ENCODE results near the gene KCNS3.
A peak's percentile ranks its signal among the peaks of the same experiment; 100 is the strongest.

The KCNS3 gene

GRCh38 chr2:17879137-17879912 is 858 bp downstream of the KCNS3 start:
- Histone ChIP-seq H3K36me3 (replicated peaks) (no peaks in the 10 kb centered on the region), H3K4me3 (ENCODE audit: low read depth, low read length) (peak overlapping the region; percentile 81), H3K27me3 (replicated peaks) (peaks cover 31% of the 10 kb centered on the region), H3K27ac (no peak overlapping the region)
- DNase-seq = peak; percentile 27
- peak; percentile 53 for TF ChIP-seq CTCF (IDR thresholded peaks at IDR 0.05; ENCODE audit: low read depth, low read length, missing control alignments)
- in situ Hi-C loops (cut with HindIII; ENCODE audit: low pct_ligation_motif_present, low sequenced_read_pairs) = no loop called here

- H3K27me3 ChIP-seq (replicated peaks) = peaks cover 31% of the 10 kb centered on the region
- peak overlapping the region; percentile 81 for H3K4me3 ChIP-seq (ENCODE audit: low read depth, low read length)
- no peak for DNase-seq
- H3K27ac ChIP-seq = no peak overlapping the region
- no peak for TF ChIP-seq CTCF (IDR thresholded peaks at IDR 0.05; ENCODE audit: low read depth, low read length, missing control alignments)
- in situ Hi-C loops (cut with HindIII; ENCODE audit: low pct_ligation_motif_present, low sequenced_read_pairs) = no loop called here
- H3K36me3 ChIP-seq (replicated peaks) = no peaks in the 10 kb centered on the region
These were observed 1.4 kb downstream of the KCNS3 start for GRCh38 chr2:17879913-17880274.

GRCh38 chr2:17892770-17893534 is 14.5 kb downstream of the KCNS3 start:
- no peak for TF ChIP-seq CTCF (IDR thresholded peaks at IDR 0.05; ENCODE audit: low read depth, low read length, missing control alignments)
- no peak overlapping the region for H3K4me3 ChIP-seq (ENCODE audit: low read depth, low read length)
- DNase-seq = no peak
- in situ Hi-C loops (cut with HindIII; ENCODE audit: low pct_ligation_motif_present, low sequenced_read_pairs) = no loop called here
- no peaks in the 10 kb centered on the region for H3K36me3 ChIP-seq (replicated peaks)
- H3K27me3 ChIP-seq (replicated peaks) = no peaks in the 10 kb centered on the region
- H3K27ac ChIP-seq = no peak overlapping the region

- Histone ChIP-seq H3K36me3 (replicated peaks) (no peaks in the 10 kb centered on the region), H3K27me3 (replicated peaks) (no peaks in the 10 kb centered on the region), H3K27ac (no peak overlapping the region), H3K4me3 (ENCODE audit: low read depth, low read length) (no peak overlapping the region)
- in situ Hi-C loops (cut with HindIII; ENCODE audit: low pct_ligation_motif_present, low sequenced_read_pairs) = no loop called here
- TF ChIP-seq CTCF (IDR thresholded peaks at IDR 0.05; ENCODE audit: low read depth, low read length, missing control alignments) = no peak
- DNase-seq = no peak
These were observed 15.5 kb downstream of the KCNS3 start for GRCh38 chr2:17894005-17894404.

GRCh38 chr2:17894556-17894955 is 16.1 kb downstream of the KCNS3 start:
- Histone ChIP-seq H3K27ac (no peak overlapping the region), H3K36me3 (replicated peaks) (no peaks in the 10 kb centered on the region), H3K4me3 (ENCODE audit: low read depth, low read length) (no peak overlapping the region), H3K27me3 (replicated peaks) (no peaks in the 10 kb centered on the region)
- in situ Hi-C loops (cut with HindIII; ENCODE audit: low pct_ligation_motif_present, low sequenced_read_pairs) = no loop called here
- TF ChIP-seq CTCF (IDR thresholded peaks at IDR 0.05; ENCODE audit: low read depth, low read length, missing control alignments) = no peak
- DNase-seq = no peak

All from brain microvascular endothelial cell (primary cell).